GM12878 (cell line): ENCODE data around the gene RHEB. TPM values are rescaled to one million over a fixed set of nuclear protein-coding genes. Genes with fewer than 3 reads are reported as not detected.

Source experiments
- ATAC-seq: fragments of 200-7000 bp; cut with Tn5 transposase; 3 replicates; pipeline ENCODE4 v1.9.1; 2020; ENCODE audit warnings: mild to moderate bottlenecking, moderate library complexity
- BruUV-seq: library from RNA; stranded (reverse); fragments of 400-500 nt; replicated peaks from 2 replicates; lab custom pipeline; 2021; lab: Mats Ljungman, UMichigan
- CTCF ChIA-PET: fragments of 300-600 bp; sonication (Branson Sonifier 250); formaldehyde crosslinking; extraction: SDS; loops from one replicate; lab custom pipeline; 2021; ENCODE audit warnings: inconsistent platforms; lab: Yijun Ruan, JAX
- POLR2A ChIA-PET: fragments of 350-600 bp; formaldehyde crosslinking; extraction: SDS; loops from one replicate; lab custom pipeline; 2021; ENCODE audit warnings: inconsistent platforms; lab: Charles Lee
- RAD21 ChIA-PET: fragments of 300-600 bp; sonication (Branson Sonifier 250); formaldehyde crosslinking; loops from one replicate; lab custom pipeline; 2023; ENCODE audit warnings: antibody characterized with exemption; ENCODE audit not compliant: unreplicated experiment; lab: Charles Lee
- SMC1A ChIA-PET: fragments of 300-600 bp; sonication (Branson Sonifier 250); formaldehyde crosslinking; loops from one replicate; lab custom pipeline; 2023; ENCODE audit not compliant: unreplicated experiment, uncharacterized antibody; lab: Charles Lee
- DNase-seq: peaks from one replicate; pipeline ENCODE4 v3.0.0-alpha.2; 2011; ENCODE audit warnings: low read depth, low spot score
- FAIRE-seq: peaks from 3 replicates; lab custom pipeline; 2011; peaks lifted over from hg19 to GRCh38; lab: Jason Lieb, UNC
- H2AFZ ChIP-seq: 2 replicates; pipeline ENCODE4 v1.6.0; 2011; ENCODE audit warnings: low read depth, low read length, control low read depth; ENCODE audit not compliant: control insufficient read depth
- H3K27ac ChIP-seq: 2 replicates; pipeline ENCODE4 v1.5.1; 2011; ENCODE audit warnings: control low read depth; ENCODE audit not compliant: control insufficient read depth, insufficient read depth
- H3K27me3 ChIP-seq, 2 experiments: replicated peaks in 1 of 2; 2 replicates each; pipeline versions ENCODE4 v1.6.0 to v1.6.1; 2011; ENCODE audit warnings: low read length in 1 of 2; ENCODE audit not compliant: control insufficient read depth in 2 of 2, insufficient read depth in 2 of 2
- H3K36me3 ChIP-seq, 2 experiments: 2 replicates each; pipeline ENCODE4 v1.5.1; 2011; ENCODE audit warnings: low read length in 1 of 2; ENCODE audit not compliant: control insufficient read depth in 2 of 2, insufficient read depth in 2 of 2
- H3K4me1 ChIP-seq: 2 replicates; pipeline ENCODE4 v1.6.1; 2011; ENCODE audit warnings: mild to moderate bottlenecking, low read length, moderate library complexity, mixed read lengths; ENCODE audit not compliant: control insufficient read depth, insufficient read depth
- H3K4me2 ChIP-seq: 2 replicates; pipeline ENCODE4 v1.6.0; 2011; ENCODE audit warnings: control low read depth; ENCODE audit not compliant: control insufficient read depth, insufficient read depth
- H3K4me3 ChIP-seq: fragments of 200-600 bp; sonication (generic); 2 replicates; pipeline ENCODE4 v1.5.1; 2016
- H3K79me2 ChIP-seq: 2 replicates; pipeline ENCODE4 v1.6.0; 2011; ENCODE audit warnings: low read length; ENCODE audit not compliant: control insufficient read depth, insufficient read depth
- H3K9ac ChIP-seq: 2 replicates; pipeline ENCODE4 v1.8.0; 2011; ENCODE audit warnings: low read length, control low read depth, mixed read lengths; ENCODE audit not compliant: control insufficient read depth, insufficient read depth
- H3K9me3 ChIP-seq: replicated peaks from 3 replicates; pipeline ENCODE4 v1.5.1; 2011; ENCODE audit warnings: mild to moderate bottlenecking, low read length; ENCODE audit not compliant: control insufficient read depth, insufficient read depth
- H4K20me1 ChIP-seq: 2 replicates; pipeline ENCODE4 v1.6.0; 2011; ENCODE audit not compliant: control insufficient read depth, insufficient read depth
- BCLAF1 ChIP-seq: fragments of 450-650 bp; IDR thresholded peaks from 2 replicates; pipeline ENCODE4 v1.6.1; 2017; ENCODE audit warnings: antibody characterized with exemption, mild to moderate bottlenecking, moderate library complexity
- CREB1 ChIP-seq: IDR thresholded peaks from 2 replicates; pipeline ENCODE4 v1.6.1; 2012; ENCODE audit warnings: low read depth, mild to moderate bottlenecking, inconsistent platforms
- DPF2 ChIP-seq: fragments of 450-650 bp; IDR thresholded peaks from 2 replicates; pipeline ENCODE4 v1.6.1; 2017; ENCODE audit warnings: mild to moderate bottlenecking
- E2F4 ChIP-seq: IDR thresholded peaks from 2 replicates; pipeline ENCODE4 v1.6.1; 2012; ENCODE audit warnings: low read depth, low read length, improper control_type of control experiment
- E4F1 ChIP-seq: fragments of 450-650 bp; IDR thresholded peaks from 2 replicates; pipeline ENCODE4 v1.6.1; 2018; ENCODE audit warnings: borderline replicate concordance, mild to moderate bottlenecking; ENCODE audit not compliant: partially characterized antibody
- MTA3 ChIP-seq: IDR thresholded peaks from 2 replicates; pipeline ENCODE4 v1.6.1; 2012; ENCODE audit warnings: low read length, inconsistent platforms, borderline replicate concordance
- NFYA ChIP-seq: IDR thresholded peaks from 2 replicates; pipeline ENCODE4 v1.6.1; 2011; ENCODE audit warnings: low read depth, mild to moderate bottlenecking, low read length, improper control_type of control experiment, borderline replicate concordance
- PAX5 ChIP-seq: IDR thresholded peaks from 2 replicates; pipeline ENCODE4 v1.6.1; 2011; ENCODE audit warnings: low read depth, low read length, borderline replicate concordance
- POLR2A ChIP-seq: IDR thresholded peaks from 2 replicates; pipeline ENCODE4 v1.6.1; 2011; ENCODE audit warnings: low read depth, mild to moderate bottlenecking, low read length
- RAD51 ChIP-seq: fragments of 450-650 bp; IDR thresholded peaks from 2 replicates; pipeline ENCODE4 v1.6.1; 2016; ENCODE audit warnings: moderate library complexity, mild to moderate bottlenecking, inconsistent platforms
- SKIL ChIP-seq: fragments of 450-650 bp; IDR thresholded peaks from 2 replicates; pipeline ENCODE4 v1.6.1; 2017; ENCODE audit warnings: mild to moderate bottlenecking, low read depth, inconsistent platforms; ENCODE audit not compliant: poor library complexity, severe bottlenecking
- SMAD5 ChIP-seq: IDR thresholded peaks from 2 replicates; pipeline ENCODE4 v1.6.1; 2016; ENCODE audit warnings: antibody characterized with exemption, low read depth
- ZBTB4 ChIP-seq: fragments of 450-650 bp; formaldehyde crosslinking; IDR thresholded peaks from 2 replicates; pipeline ENCODE4 v1.4.0; 2022; ENCODE audit warnings: mild to moderate bottlenecking, moderate library complexity
- ZSCAN29 ChIP-seq: fragments of 450-650 bp; IDR thresholded peaks from 2 replicates; pipeline ENCODE4 v1.6.1; 2017; ENCODE audit warnings: mild to moderate bottlenecking, moderate library complexity
- WGBS: methylation state at CpG from one replicate; pipeline ENCODE4 v1.1.6; 2016; ENCODE audit warnings: low lambda C conversion rate; ENCODE audit not compliant: insufficient replicate concordance, insufficient coverage; ENCODE audit errors: missing lambda C conversion rate; 5-methylcytosine and 5-hydroxymethylcytosine counted together
- in situ Hi-C: fragments of 300-500 bp; cut with MboI; formaldehyde crosslinking; loops from 9 replicates; pipeline ENCODE4 v1.14.3; 2018; ENCODE audit warnings: mixed read lengths
- intact Hi-C: fragments of 100-400 bp; cut with micrococcal nuclease; formaldehyde crosslinking; loops from one replicate; pipeline ENCODE4 v1.14.2; 2022; ENCODE audit not compliant: unreplicated experiment
- polyA plus RNA-seq, 11 experiments: library from polyadenylated mRNA; depleted of rRNA in 4 of 11; unstranded in 6 of 11; stranded (reverse) in 5 of 11; fragments of >200 nt; fragmentation: Nextera tagmentation in 4 of 11; fragmentation: Illumina TruSeq in 1 of 11; extraction: Ambion mirVana in 4 of 11; extraction: Trizol in 1 of 11; gene quantifications; 1 replicate in 1 of 11; 2 replicates in 10 of 11; pipeline versions ENCODE4 v1.2.1 to v1.2.3, GENCODE V29; 2011 to 2016; ENCODE audit warnings: inconsistent platforms in 2 of 11, missing spikeins in 2 of 11, low read depth in 1 of 11
- total RNA-seq, 4 experiments: library from RNA; depleted of rRNA in 3 of 4; stranded (reverse); fragments of >200 nt in 3 of 4; fragmentation: Illumina TruSeq in 1 of 4; extraction: Trizol in 1 of 4; gene quantifications; 2 replicates each; pipeline versions ENCODE4 v1.2.1 to v1.2.3, GENCODE V29; 2013 to 2021

RHEB gene
- total and polyA plus RNA-seq, 10 of the 15 experiments (the other 5 are each of a cell fraction or from before 2014, with no cell fraction given), result 6.2 to 67.8 (median 38.0) TPM

GRCh38 chr7:151434549-151434948 lies 85.1 kb downstream of the RHEB start:
- Histone ChIP-seq H3K36me3 (no peaks in the 10 kb centered on the region), H3K4me1 (peaks cover 17% of the 10 kb centered on the region), H3K79me2 (no peaks in the 10 kb centered on the region), H3K9ac (no peak overlapping the region), H3K27me3 (peaks cover 0 to 1% of the 10 kb centered on the region in 2 experiments; a peak in 2 of 4 replicates), H3K4me3 (no peak overlapping the region), H3K27ac (no peak overlapping the region), H2AFZ (no peak overlapping the region), H3K9me3 (no peaks in the 10 kb centered on the region), H4K20me1 (no peaks in the 10 kb centered on the region), H3K4me2 (no peak overlapping the region)
- CTCF ChIA-PET, result no interaction called here
- ATAC-seq (no peak), DNase-seq (no peak), FAIRE-seq (no peak)
- WGBS, result 28% methylated on average over 4 of the region's 4 CpGs
- intact Hi-C loops (no loop called here), in situ Hi-C loops (no loop called here)
- RAD21 ChIA-PET, result no interaction called here
- SMC1A ChIA-PET, result no interaction called here
- no TSS peak for BruUV-seq
- POLR2A ChIA-PET, result no interaction called here
- TF ChIP-seq ZBTB4 (CRISPR knock-in tag) (no peak), PAX5 (no peak), POLR2A (no peak), SMAD5 (no peak), BCLAF1 (no peak), SKIL (no peak), NFYA (no peak), MTA3 (no peak), CREB1 (no peak), E2F4 (no peak), RAD51 (no peak), DPF2 (no peak), E4F1 (no peak), ZSCAN29 (no peak)
